Body of pancreas (tissue), 4 donors: ENCODE results near the gene SPRED3. TPM values are rescaled to one million over a fixed set of nuclear protein-coding genes. Genes with fewer than 3 reads are reported as not detected.
A peak's percentile ranks its signal among the peaks of the same experiment; 100 is the strongest.
"Not testable (repeated sequence)": the region's sequence is repeated elsewhere in the genome, so short reads cannot be mapped to it uniquely, and the experiment has no call there.

Experiments used
- ATAC-seq: fragments of 150-250 bp; one replicate; pipeline ENCODE4 v1.9.1; 2016
- DNase-seq, 4 donors: peaks; one replicate each; pipeline ENCODE4 v3.0.0-alpha.2; 2019
- H3K27ac ChIP-seq, 4 donors: fragments of 200-600 bp; sonication (generic); 1 replicate in 3 of 4; 2 replicates in 1 of 4; pipeline versions ENCODE4 v1.5.1 to v1.6.1; 2016 to 2019; ENCODE audit warnings: mild to moderate bottlenecking in 1 of 4, mixed read lengths in 1 of 4, moderate library complexity in 1 of 4
- H3K27me3 ChIP-seq, 2 donors: fragments of 200-600 bp; sonication (generic); one replicate each; pipeline ENCODE4 v1.6.0; 2016; ENCODE audit warnings: mild to moderate bottlenecking in 1 of 2
- H3K36me3 ChIP-seq, 2 donors: fragments of 200-600 bp; sonication (generic); replicated peaks in 1 of 2; 2 replicates each; pipeline ENCODE4 v1.5.1; 2016; ENCODE audit warnings: low read depth in 2 of 2; ENCODE audit not compliant: insufficient read depth in 1 of 2
- H3K4me1 ChIP-seq: fragments of 200-600 bp; sonication (generic); one replicate; pipeline ENCODE4 v1.6.0; 2016
- H3K4me3 ChIP-seq, 2 donors: fragments of 200-600 bp; sonication (generic); 1 replicate in 1 of 2; 2 replicates in 1 of 2; pipeline ENCODE4 v1.5.1; 2016 to 2019
- H3K9me3 ChIP-seq, 3 donors: fragments of 200-600 bp; sonication (generic); 1 replicate in 2 of 3; 2 replicates in 1 of 3; pipeline ENCODE4 v1.5.1; 2016
- POLR2A ChIP-seq, 3 donors: fragments of 450-650 bp; IDR thresholded peaks; one replicate each; pipeline ENCODE4 v1.6.1; 2016; ENCODE audit warnings: antibody characterized with exemption in 3 of 3, mild to moderate bottlenecking in 2 of 3
- WGBS, 2 donors: methylation state at CpG; one replicate each; pipeline ENCODE4 v1.1.5; 2017; 5-methylcytosine and 5-hydroxymethylcytosine counted together
- intact Hi-C: fragments of 100-400 bp; cut with DNase I; formaldehyde crosslinking; loops from one replicate; pipeline ENCODE4 v1.15.1; 2023
- total RNA-seq, 2 donors: library from RNA; depleted of rRNA; stranded (reverse); fragments of >200 nt; gene quantifications; one replicate each; pipeline ENCODE4 v1.1.0, GENCODE V29; 2016
- TF ChIP-seq, protein P1 (sequence below), 7 experiments: fragments of 450-650 bp in 4 of 7; fragments of 200-600 bp in 3 of 7; sonication (generic) in 3 of 7; IDR thresholded peaks; one replicate each; pipeline ENCODE4 v1.5.1; 2016 to 2019; ENCODE audit warnings: antibody characterized with exemption in 7 of 7

SPRED3 gene
- total RNA-seq, 2 donors from 2014 or later = under 0.01 to 0.52 TPM

DNA sequence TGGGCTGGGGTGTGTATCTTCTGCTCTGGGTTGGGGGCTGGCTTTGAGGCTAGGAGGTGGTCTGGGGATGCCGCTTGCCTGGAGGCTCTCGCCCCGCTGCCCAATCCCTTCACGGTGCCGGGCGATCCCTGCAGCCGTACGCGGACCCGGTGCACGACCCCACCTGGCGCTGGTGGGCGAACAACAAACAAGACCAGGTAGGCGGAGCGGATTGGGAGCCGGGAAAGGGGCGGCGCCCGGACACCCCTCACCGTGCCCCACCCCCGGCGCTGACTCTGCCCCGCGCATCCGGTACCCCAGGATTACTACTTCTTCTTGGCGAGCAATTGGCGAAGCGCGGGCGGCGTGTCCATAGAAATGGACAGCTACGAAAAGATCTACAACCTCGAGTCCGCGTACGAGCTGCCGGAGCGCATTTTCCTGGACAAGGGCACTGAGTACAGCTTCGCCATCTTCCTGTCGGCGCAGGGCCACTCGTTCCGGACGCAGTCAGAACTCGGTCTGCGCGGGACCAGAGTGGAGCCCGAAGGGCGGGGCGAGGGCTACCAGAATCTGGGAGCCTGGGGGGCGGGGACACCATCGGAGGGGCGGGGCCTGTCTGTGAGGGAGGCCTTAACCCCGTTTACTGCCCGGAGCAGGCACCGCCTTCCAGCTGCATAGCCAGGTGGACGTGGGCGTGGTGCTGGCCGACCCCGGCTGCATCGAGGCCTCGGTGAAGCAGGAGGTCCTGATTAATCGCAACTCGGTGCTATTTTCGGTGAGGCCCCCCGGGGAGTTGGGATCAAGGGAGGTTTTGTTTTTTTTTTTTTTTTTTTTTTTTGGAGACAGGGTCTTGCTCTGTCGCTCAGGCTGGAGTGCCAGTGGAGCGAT is 26.2 kb upstream of the SPRED3 start:
- H3K36me3 ChIP-seq = no peaks in the 10 kb centered on the region
- H3K27ac ChIP-seq = peak overlapping the region in 2 of 4 donors; percentile 22 to 64
- peak; percentile 73 to 85 (median 82) for DNase-seq
- H3K4me1 ChIP-seq = peaks cover 15% of the 10 kb centered on the region
- intact Hi-C loops = no loop called here
- no peaks in the 10 kb centered on the region for H3K9me3 ChIP-seq
- peak overlapping the region; percentile 28 to 57 for H3K4me3 ChIP-seq
- ATAC-seq = peak; percentile 64
- TF ChIP-seq POLR2A (IDR thresholded peaks at IDR 0.05) = peak in 1 of 3 donors; percentile 14
- TF ChIP-seq, protein P1, sequence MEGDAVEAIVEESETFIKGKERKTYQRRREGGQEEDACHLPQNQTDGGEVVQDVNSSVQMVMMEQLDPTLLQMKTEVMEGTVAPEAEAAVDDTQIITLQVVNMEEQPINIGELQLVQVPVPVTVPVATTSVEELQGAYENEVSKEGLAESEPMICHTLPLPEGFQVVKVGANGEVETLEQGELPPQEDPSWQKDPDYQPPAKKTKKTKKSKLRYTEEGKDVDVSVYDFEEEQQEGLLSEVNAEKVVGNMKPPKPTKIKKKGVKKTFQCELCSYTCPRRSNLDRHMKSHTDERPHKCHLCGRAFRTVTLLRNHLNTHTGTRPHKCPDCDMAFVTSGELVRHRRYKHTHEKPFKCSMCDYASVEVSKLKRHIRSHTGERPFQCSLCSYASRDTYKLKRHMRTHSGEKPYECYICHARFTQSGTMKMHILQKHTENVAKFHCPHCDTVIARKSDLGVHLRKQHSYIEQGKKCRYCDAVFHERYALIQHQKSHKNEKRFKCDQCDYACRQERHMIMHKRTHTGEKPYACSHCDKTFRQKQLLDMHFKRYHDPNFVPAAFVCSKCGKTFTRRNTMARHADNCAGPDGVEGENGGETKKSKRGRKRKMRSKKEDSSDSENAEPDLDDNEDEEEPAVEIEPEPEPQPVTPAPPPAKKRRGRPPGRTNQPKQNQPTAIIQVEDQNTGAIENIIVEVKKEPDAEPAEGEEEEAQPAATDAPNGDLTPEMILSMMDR (IDR thresholded peaks at IDR 0.05) = no peak
- H3K27me3 ChIP-seq = peaks cover 0 to 5% of the 10 kb centered on the region in 2 donors
- WGBS, 2 donors = 2 to 5% methylated on average over 14 to 61 of the region's 68 CpGs

DNA sequence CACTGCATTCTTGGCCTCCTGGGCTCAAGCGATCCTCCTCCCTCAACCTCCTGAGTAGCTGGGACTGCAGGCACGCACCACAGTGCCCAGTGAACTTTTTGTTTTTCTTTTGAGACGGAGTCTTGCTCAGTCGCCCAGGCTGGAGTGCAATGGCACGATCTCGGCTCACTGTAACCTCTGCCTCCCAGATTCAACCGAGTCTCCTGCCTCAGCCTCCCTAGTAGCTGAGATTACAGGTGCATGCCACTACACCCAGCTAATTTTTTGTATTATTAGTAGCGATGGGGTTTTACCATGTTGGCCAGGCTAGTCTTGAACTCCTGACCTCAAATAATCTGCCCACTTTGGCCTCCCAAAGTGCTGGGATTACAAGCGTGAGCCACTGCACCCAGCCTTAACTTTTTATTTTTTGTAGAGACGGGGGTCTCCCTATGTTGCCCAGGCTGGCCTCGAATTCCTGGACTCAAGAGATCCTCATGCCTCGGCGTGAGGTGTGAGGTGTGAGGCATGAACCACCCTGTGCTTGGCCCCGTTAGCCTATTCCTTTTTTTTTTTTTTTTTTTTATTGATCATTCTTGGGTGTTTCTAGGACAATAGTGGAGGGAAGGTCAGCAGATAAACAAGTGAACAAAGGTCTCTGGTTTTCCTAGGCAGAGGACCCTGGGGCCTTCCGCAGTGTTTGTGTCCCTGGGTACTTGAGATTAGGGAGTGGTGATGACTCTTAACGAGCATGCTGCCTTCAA is 25.4 kb upstream of the SPRED3 start:
- peaks cover 15% of the 10 kb centered on the region for H3K4me1 ChIP-seq
- H3K27ac ChIP-seq, H3K4me3 ChIP-seq, DNase-seq, intact Hi-C loops, H3K27me3 ChIP-seq, H3K36me3 ChIP-seq, ATAC-seq, H3K9me3 ChIP-seq: not testable (repeated sequence)
- 59 to 71% methylated on average over 14 of the region's 16 CpGs for WGBS, 2 donors

DNA sequence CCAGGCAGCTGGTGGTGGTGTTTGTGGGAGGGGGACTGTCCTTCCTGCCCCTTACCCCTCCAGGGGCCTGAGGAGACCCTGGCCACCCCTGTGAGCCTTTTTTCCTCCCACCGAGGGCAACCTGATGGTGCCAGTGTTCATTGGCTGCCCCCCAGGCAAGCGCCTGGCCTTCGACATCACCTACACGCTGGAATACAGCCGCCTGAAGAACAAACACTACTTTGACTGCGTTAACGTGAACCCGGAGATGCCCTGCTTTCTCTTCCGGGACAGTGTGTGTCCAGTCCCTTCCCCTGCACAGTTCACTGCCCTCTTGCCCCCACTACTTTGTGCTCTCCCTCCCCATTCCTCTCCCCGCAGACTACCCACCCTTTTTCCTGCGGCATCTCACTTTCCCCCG is 21.5 kb upstream of the SPRED3 start:
- Histone ChIP-seq H3K27ac (no peak overlapping the region), H3K36me3 (no peaks in the 10 kb centered on the region), H3K27me3 (no peaks in the 10 kb centered on the region), H3K4me1 (peaks cover 9% of the 10 kb centered on the region), H3K9me3 (no peaks in the 10 kb centered on the region), H3K4me3 (no peak overlapping the region)
- intact Hi-C loops = no loop called here
- TF ChIP-seq, protein P1 (IDR thresholded peaks at IDR 0.05) = no peak
- no peak for TF ChIP-seq POLR2A (IDR thresholded peaks at IDR 0.05)
- no peak for DNase-seq
- no peak for ATAC-seq
- 52 to 58% methylated on average over 12 of the region's 12 CpGs for WGBS, 2 donors

DNA sequence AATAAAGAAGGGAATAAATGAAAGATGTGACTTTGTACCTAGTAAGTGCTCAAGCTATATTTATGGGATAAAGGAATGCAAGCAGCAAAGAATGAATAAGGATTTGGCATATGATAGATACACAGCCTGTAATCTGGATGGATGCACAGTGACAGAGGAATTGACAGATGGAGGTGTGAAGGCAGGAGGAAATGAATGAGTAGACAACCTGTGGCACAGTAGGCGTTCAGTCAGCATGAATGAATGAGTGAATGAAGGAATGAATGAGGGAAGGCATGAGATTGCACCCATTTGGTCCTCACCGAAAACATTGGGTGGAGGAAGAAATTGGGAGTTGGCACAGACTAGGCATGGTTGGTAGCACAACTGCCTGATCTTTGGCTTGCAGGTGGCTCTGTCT is 18.9 kb upstream of the SPRED3 start:
- intact Hi-C loops = no loop called here
- Histone ChIP-seq H3K9me3 (no peaks in the 10 kb centered on the region), H3K4me3 (no peak overlapping the region), H3K4me1 (peaks cover 5% of the 10 kb centered on the region), H3K27ac (no peak overlapping the region), H3K27me3 (no peaks in the 10 kb centered on the region), H3K36me3 (no peaks in the 10 kb centered on the region)
- ATAC-seq (no peak), DNase-seq (no peak)
- no peak for TF ChIP-seq POLR2A (IDR thresholded peaks at IDR 0.05)
- TF ChIP-seq, protein P1 (IDR thresholded peaks at IDR 0.05) = no peak
- 72 to 77% methylated on average over 2 of the region's 2 CpGs for WGBS, 2 donors

DNA sequence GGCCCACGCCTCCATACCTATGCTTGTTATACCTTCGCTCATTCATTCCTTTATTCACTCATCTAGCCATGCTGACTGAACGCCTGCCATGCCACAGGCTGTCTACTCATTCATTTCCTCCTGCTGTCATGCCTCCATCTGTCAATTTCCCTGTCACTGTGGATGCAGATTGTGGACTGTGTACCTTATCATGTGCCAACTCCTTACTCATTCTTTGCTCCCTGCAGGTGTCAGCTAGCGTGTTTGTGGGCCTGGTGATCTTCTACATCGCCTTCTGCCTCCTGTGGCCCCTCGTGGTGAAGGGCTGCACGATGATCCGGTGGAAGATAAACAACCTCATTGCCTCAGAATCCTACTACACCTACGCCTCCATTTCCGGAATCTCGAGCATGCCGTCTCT is 18.2 kb upstream of the SPRED3 start:
- Histone ChIP-seq H3K36me3 (no peaks in the 10 kb centered on the region), H3K9me3 (no peaks in the 10 kb centered on the region), H3K4me3 (no peak overlapping the region), H3K4me1 (peaks cover 8% of the 10 kb centered on the region), H3K27me3 (no peaks in the 10 kb centered on the region), H3K27ac (no peak overlapping the region)
- no peak for ATAC-seq
- intact Hi-C loops = loop anchor here (5.0 kb wide), 1 partner anchor 33 kb away; the partner anchor contains the start of gene CATSPERG
- WGBS, 2 donors = 56 to 65% methylated on average over 12 of the region's 12 CpGs
- TF ChIP-seq, protein P1 (IDR thresholded peaks at IDR 0.05) = no peak
- TF ChIP-seq POLR2A (IDR thresholded peaks at IDR 0.05) = no peak
- no peak for DNase-seq
